B cell (primary cell): ENCODE data around the gene MUC5AC. TPM values are rescaled to one million over a fixed set of nuclear protein-coding genes. Genes with fewer than 3 reads are reported as not detected.

ENCODE experiments used
- ATAC-seq: fragments of 200-7000 bp; cut with Tn5 transposase; one replicate; pipeline ENCODE4 v1.10.0; 2021; ENCODE audit warnings: low read depth, mild to moderate bottlenecking, moderate number of reproducible peaks, moderate library complexity
- CTCF ChIA-PET: fragments of 350-600 bp; sonication (Branson Sonifier 250); formaldehyde crosslinking; loops from one replicate; lab custom pipeline; 2021; ENCODE audit warnings: antibody characterized with exemption, inconsistent platforms; lab: Charles Lee
- POLR2A ChIA-PET: fragments of 350-600 bp; sonication (Branson Sonifier 250); formaldehyde crosslinking; loops from one replicate; lab custom pipeline; 2021; ENCODE audit warnings: antibody characterized with exemption; lab: Charles Lee
- DNase-seq: peaks from one replicate; pipeline ENCODE4 v3.0.0; 2013
- H2AFZ ChIP-seq: 2 replicates; pipeline ENCODE4 v1.6.1; 2012; ENCODE audit warnings: mild to moderate bottlenecking, low read depth, low read length; ENCODE audit not compliant: insufficient read depth, poor library complexity, severe bottlenecking
- H3K27ac ChIP-seq, 2 donors: 1 replicate in 1 of 2; 2 replicates in 1 of 2; pipeline ENCODE4 v1.5.1; 2012 to 2013; ENCODE audit warnings: low read length in 2 of 2, mild to moderate bottlenecking in 2 of 2, moderate library complexity in 1 of 2
- H3K27me3 ChIP-seq, 4 experiments: fragments of 200-600 bp in 1 of 4; sonication (generic) in 1 of 4; replicated peaks in 1 of 4; 1 replicate in 2 of 4; 2 replicates in 2 of 4; pipeline versions ENCODE4 v1.6.1 to v1.7.0; 2013 to 2016; ENCODE audit warnings: low read length in 3 of 4, mild to moderate bottlenecking in 2 of 4, mixed read lengths in 1 of 4, moderate library complexity in 1 of 4; ENCODE audit not compliant: insufficient read depth in 4 of 4, control insufficient read depth in 3 of 4; ENCODE audit errors: control extremely low read depth in 1 of 4
- H3K36me3 ChIP-seq, 2 experiments: replicated peaks in 1 of 2; 1 replicate in 1 of 2; 2 replicates in 1 of 2; pipeline versions ENCODE4 v1.6.1 to v1.7.1; 2013; ENCODE audit warnings: low read length in 1 of 2; ENCODE audit not compliant: insufficient read depth in 2 of 2, control insufficient read depth in 1 of 2; ENCODE audit errors: control extremely low read depth in 1 of 2, extremely low read depth in 1 of 2
- H3K4me1 ChIP-seq, 2 donors: fragments of 200-600 bp in 1 of 2; sonication (generic) in 1 of 2; 1 replicate in 1 of 2; 2 replicates in 1 of 2; pipeline versions ENCODE4 v1.5.1 to v1.6.1; 2013 to 2017; ENCODE audit warnings: low read length in 2 of 2; ENCODE audit not compliant: control insufficient read depth in 2 of 2, insufficient read depth in 2 of 2
- H3K4me2 ChIP-seq: replicated peaks from 2 replicates; pipeline ENCODE3; 2012; ENCODE audit warnings: mild to moderate bottlenecking, low read depth, low read length; ENCODE audit not compliant: poor library complexity, severe bottlenecking
- H3K4me3 ChIP-seq, 5 experiments: fragments of 200-600 bp in 1 of 5; sonication (generic) in 1 of 5; 1 replicate in 3 of 5; 2 replicates in 2 of 5; pipeline versions ENCODE4 v1.5.1 to v1.7.0; 2011 to 2016; ENCODE audit warnings: low read length in 4 of 5, mild to moderate bottlenecking in 4 of 5, low read depth in 2 of 5, control low read depth in 1 of 5, moderate library complexity in 1 of 5; ENCODE audit not compliant: insufficient read depth in 1 of 5; ENCODE audit errors: control extremely low read depth in 1 of 5, extremely low read depth in 1 of 5
- H3K79me2 ChIP-seq: fragments of 200-600 bp; sonication (generic); one replicate; pipeline ENCODE4 v1.6.0; 2016; ENCODE audit warnings: low read length; ENCODE audit not compliant: control insufficient read depth, insufficient read depth
- H3K9ac ChIP-seq: fragments of 200-600 bp; sonication (generic); 2 replicates; pipeline ENCODE4 v1.6.1; 2017; ENCODE audit warnings: mild to moderate bottlenecking, low read length, moderate library complexity
- H3K9me3 ChIP-seq, 3 donors: one replicate each; pipeline versions ENCODE4 v1.6.1 to v1.7.1; 2013; ENCODE audit warnings: low read length in 2 of 3; ENCODE audit not compliant: control insufficient read depth in 2 of 3, insufficient read depth in 1 of 3; ENCODE audit errors: control extremely low read depth in 1 of 3
- H4K20me1 ChIP-seq: 2 replicates; pipeline ENCODE4 v1.6.0; 2012; ENCODE audit warnings: mild to moderate bottlenecking, low read length; ENCODE audit not compliant: insufficient read depth, control insufficient read depth, poor library complexity, severe bottlenecking
- H3K27ac Mint-ChIP-seq: one replicate; pipeline ENCODE4 v1.8.0; 2021; ENCODE audit warnings: mixed read lengths
- H3K27me3 Mint-ChIP-seq: one replicate; pipeline ENCODE4 v1.8.0; 2021; ENCODE audit warnings: mixed read lengths
- H3K4me1 Mint-ChIP-seq: one replicate; pipeline ENCODE4 v1.8.0; 2021; ENCODE audit warnings: mixed read lengths
- H3K4me3 Mint-ChIP-seq: one replicate; pipeline ENCODE4 v1.8.0; 2021; ENCODE audit warnings: mixed read lengths
- H3K9me3 Mint-ChIP-seq: one replicate; pipeline ENCODE4 v1.8.0; 2022; ENCODE audit warnings: mixed read lengths; ENCODE audit not compliant: insufficient read depth
- CTCF ChIP-seq: fragments of 200-600 bp; IDR thresholded peaks from one replicate; pipeline ENCODE4 v1.8.0; 2022; ENCODE audit warnings: antibody characterized with exemption, mild to moderate bottlenecking
- EZH2 ChIP-seq: IDR thresholded peaks from 2 replicates; pipeline ENCODE4 v1.6.1; 2012; ENCODE audit warnings: borderline replicate concordance, low read depth, mild to moderate bottlenecking, moderate library complexity, low read length; ENCODE audit not compliant: insufficient read depth, poor library complexity, severe bottlenecking
- WGBS: methylation state at CpG from one replicate; pipeline ENCODE4 v1.1.5; 2013; ENCODE audit warnings: missing lambda C conversion rate; ENCODE audit not compliant: insufficient coverage; 5-methylcytosine and 5-hydroxymethylcytosine counted together
- intact Hi-C: fragments of 100-400 bp; cut with micrococcal nuclease; formaldehyde crosslinking; loops from one replicate; pipeline ENCODE4 v1.10.0; 2022
- polyA plus RNA-seq: library from polyadenylated mRNA; depleted of rRNA; stranded (reverse); fragments of >200 nt; gene quantifications from 2 replicates; pipeline ENCODE4 v1.2.3, GENCODE V29; 2012
- total RNA-seq, 2 donors: library from RNA; stranded (reverse); fragments of 120-200 nt in 1 of 2; gene quantifications; 1 replicate in 1 of 2; 2 replicates in 1 of 2; pipeline versions ENCODE4 v1.2.3 to v1.2.4, GENCODE V29; 2013 to 2022

MUC5AC gene
- total and polyA plus RNA-seq, 2 donors (not counting 1 experiment from before 2014, with no cell fraction given), result not detected

- H3K4me3 Mint-ChIP-seq, result no peak overlapping the region
- no peak overlapping the region for H3K27ac Mint-ChIP-seq
- no peaks in the 10 kb centered on the region for H3K36me3 ChIP-seq
- no peak overlapping the region for H3K9ac ChIP-seq
- H3K27me3 Mint-ChIP-seq, result peaks cover 8% of the 10 kb centered on the region
- no peak for ATAC-seq
- ChIA-PET POLR2A (no interaction called here), CTCF (no interaction called here)
- no peak for TF ChIP-seq CTCF
- no peak for TF ChIP-seq EZH2
- peaks cover 0 to 6% (median 0%) of the 10 kb centered on the region in 3 donors for H3K9me3 ChIP-seq
- WGBS, result 70% methylated on average over 27 of the region's 28 CpGs
- H4K20me1 ChIP-seq, result no peaks in the 10 kb centered on the region
- H3K4me2 ChIP-seq, result no peak overlapping the region
- no peaks in the 10 kb centered on the region for H3K4me1 ChIP-seq
- H3K4me1 Mint-ChIP-seq, result no peaks in the 10 kb centered on the region
- H2AFZ ChIP-seq, result no peak overlapping the region
- intact Hi-C loops, result no loop called here
- no peaks in the 10 kb centered on the region for H3K79me2 ChIP-seq
- no peak for DNase-seq
- no peak overlapping the region for H3K27ac ChIP-seq
- H3K27me3 ChIP-seq, result peaks cover 0 to 2% (median 0%) of the 10 kb centered on the region in 4 experiments
- H3K9me3 Mint-ChIP-seq, result no peaks in the 10 kb centered on the region
- H3K4me3 ChIP-seq, result no peak overlapping the region
These were observed 63.4 kb downstream of the MUC5AC start for GRCh38 chr11:1220941-1221721.

DNA sequence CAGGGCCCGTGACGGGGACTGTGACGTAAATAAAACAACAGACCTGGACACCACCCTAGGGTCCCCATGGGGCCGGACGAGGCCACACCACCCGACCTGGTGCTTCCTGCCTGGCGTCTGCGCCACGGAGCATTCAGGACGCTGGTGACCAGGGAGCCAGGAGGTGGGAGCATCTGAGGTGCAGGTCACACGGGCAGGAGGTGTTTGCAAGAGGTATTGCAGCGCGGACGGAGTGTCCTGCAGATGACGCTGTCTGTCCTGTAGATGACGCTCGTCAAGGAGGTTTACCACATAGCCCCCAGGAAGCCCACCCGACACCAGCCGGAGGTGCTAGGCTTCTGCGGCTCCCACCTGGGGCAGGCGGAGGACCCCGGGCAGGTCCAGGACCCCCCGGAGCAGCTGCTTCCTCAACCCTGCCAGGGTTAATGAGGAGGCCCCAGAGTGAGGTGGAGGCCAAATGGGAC is 64.1 kb downstream of the MUC5AC start:
- H3K4me3 Mint-ChIP-seq, result no peak overlapping the region
- H3K9me3 Mint-ChIP-seq, result no peaks in the 10 kb centered on the region
- Histone ChIP-seq H3K4me1 (no peaks in the 10 kb centered on the region), H3K4me2 (no peak overlapping the region), H3K4me3 (no peak overlapping the region), H3K27ac (no peak overlapping the region), H2AFZ (no peak overlapping the region), H3K36me3 (no peaks in the 10 kb centered on the region), H3K27me3 (peaks cover 0 to 2% (median 0%) of the 10 kb centered on the region in 4 experiments), H4K20me1 (no peaks in the 10 kb centered on the region), H3K9me3 (peaks cover 0 to 6% (median 0%) of the 10 kb centered on the region in 3 donors), H3K79me2 (no peaks in the 10 kb centered on the region), H3K9ac (no peak overlapping the region)
- TF ChIP-seq CTCF (no peak), EZH2 (no peak)
- ATAC-seq (no peak), DNase-seq (no peak)
- intact Hi-C loops, result no loop called here
- H3K27me3 Mint-ChIP-seq, result peaks cover 8% of the 10 kb centered on the region
- ChIA-PET POLR2A (no interaction called here), CTCF (no interaction called here)
- 80% methylated on average over 23 of the region's 23 CpGs for WGBS
- H3K4me1 Mint-ChIP-seq, result no peaks in the 10 kb centered on the region
- H3K27ac Mint-ChIP-seq, result no peak overlapping the region
